SK-N-SH (cell line): ENCODE measurements around the gene PRICKLE2.

Experiments
- RCOR1 ChIP-seq: fragments of 150-350 bp; IDR thresholded peaks from 2 replicates; pipeline ENCODE4 v1.6.1; 2017; ENCODE audit warnings: antibody characterized with exemption, low read length
- SMC3 ChIP-seq: IDR thresholded peaks from 2 replicates; pipeline ENCODE4 v1.6.1; 2012; ENCODE audit warnings: low read depth, low read length, improper control_type of control experiment
- YY1 ChIP-seq: IDR thresholded peaks from 2 replicates; pipeline ENCODE4 v1.4.0; 2012; ENCODE audit warnings: low read depth, mild to moderate bottlenecking
- TF ChIP-seq, protein P1 (sequence below): fragments of 200-600 bp; sonication (generic); IDR thresholded peaks from 2 replicates; pipeline ENCODE4 v1.6.1; 2017; ENCODE audit warnings: antibody characterized with exemption, mild to moderate bottlenecking, moderate library complexity
- TF ChIP-seq, protein P2 (sequence below): IDR thresholded peaks from 2 replicates; pipeline ENCODE4 v1.6.1; 2012; ENCODE audit warnings: mild to moderate bottlenecking, low read depth, low read length, moderate library complexity

DNA sequence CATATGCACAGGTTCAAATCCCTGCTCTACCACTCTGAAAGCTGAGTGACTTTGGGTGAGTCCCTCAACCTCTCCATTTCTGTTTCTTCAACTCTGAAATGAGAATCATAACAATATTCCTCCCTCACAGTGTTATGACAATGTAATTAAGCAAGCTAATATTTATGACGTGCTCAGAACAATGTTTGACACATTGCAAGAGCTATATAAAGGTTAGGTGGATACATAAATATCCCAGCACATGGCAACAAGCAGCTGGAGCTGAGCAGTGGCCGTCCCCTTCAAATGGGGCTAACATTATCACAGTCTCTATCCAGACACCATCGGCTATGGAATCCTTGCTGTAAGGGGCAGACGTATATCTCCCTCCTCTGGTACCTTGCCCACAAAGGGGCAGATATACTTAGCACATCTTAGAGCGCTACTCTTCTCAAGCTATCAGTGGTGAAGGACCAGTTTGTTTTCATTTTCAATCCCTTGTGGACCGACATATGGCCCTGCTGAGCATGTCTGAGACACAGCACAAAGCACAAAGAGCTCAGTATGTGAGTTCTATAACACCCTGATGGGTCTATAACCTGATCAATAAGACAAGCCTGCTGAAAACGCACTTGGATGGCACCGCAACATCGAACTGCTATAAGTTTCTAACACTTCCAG lies 80.9 kb downstream of the PRICKLE2 start:
- TF ChIP-seq RCOR1 (no peak), SMC3 (no peak), YY1 (no peak)
- TF ChIP-seq, protein P1, sequence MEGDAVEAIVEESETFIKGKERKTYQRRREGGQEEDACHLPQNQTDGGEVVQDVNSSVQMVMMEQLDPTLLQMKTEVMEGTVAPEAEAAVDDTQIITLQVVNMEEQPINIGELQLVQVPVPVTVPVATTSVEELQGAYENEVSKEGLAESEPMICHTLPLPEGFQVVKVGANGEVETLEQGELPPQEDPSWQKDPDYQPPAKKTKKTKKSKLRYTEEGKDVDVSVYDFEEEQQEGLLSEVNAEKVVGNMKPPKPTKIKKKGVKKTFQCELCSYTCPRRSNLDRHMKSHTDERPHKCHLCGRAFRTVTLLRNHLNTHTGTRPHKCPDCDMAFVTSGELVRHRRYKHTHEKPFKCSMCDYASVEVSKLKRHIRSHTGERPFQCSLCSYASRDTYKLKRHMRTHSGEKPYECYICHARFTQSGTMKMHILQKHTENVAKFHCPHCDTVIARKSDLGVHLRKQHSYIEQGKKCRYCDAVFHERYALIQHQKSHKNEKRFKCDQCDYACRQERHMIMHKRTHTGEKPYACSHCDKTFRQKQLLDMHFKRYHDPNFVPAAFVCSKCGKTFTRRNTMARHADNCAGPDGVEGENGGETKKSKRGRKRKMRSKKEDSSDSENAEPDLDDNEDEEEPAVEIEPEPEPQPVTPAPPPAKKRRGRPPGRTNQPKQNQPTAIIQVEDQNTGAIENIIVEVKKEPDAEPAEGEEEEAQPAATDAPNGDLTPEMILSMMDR: no peak
- TF ChIP-seq, protein P2, sequence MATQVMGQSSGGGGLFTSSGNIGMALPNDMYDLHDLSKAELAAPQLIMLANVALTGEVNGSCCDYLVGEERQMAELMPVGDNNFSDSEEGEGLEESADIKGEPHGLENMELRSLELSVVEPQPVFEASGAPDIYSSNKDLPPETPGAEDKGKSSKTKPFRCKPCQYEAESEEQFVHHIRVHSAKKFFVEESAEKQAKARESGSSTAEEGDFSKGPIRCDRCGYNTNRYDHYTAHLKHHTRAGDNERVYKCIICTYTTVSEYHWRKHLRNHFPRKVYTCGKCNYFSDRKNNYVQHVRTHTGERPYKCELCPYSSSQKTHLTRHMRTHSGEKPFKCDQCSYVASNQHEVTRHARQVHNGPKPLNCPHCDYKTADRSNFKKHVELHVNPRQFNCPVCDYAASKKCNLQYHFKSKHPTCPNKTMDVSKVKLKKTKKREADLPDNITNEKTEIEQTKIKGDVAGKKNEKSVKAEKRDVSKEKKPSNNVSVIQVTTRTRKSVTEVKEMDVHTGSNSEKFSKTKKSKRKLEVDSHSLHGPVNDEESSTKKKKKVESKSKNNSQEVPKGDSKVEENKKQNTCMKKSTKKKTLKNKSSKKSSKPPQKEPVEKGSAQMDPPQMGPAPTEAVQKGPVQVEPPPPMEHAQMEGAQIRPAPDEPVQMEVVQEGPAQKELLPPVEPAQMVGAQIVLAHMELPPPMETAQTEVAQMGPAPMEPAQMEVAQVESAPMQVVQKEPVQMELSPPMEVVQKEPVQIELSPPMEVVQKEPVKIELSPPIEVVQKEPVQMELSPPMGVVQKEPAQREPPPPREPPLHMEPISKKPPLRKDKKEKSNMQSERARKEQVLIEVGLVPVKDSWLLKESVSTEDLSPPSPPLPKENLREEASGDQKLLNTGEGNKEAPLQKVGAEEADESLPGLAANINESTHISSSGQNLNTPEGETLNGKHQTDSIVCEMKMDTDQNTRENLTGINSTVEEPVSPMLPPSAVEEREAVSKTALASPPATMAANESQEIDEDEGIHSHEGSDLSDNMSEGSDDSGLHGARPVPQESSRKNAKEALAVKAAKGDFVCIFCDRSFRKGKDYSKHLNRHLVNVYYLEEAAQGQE: no peak
